Fibroblast of lung (primary cell): ENCODE measurements around the gene CHST9. TPM values are rescaled to one million over a fixed set of nuclear protein-coding genes. Genes with fewer than 3 reads are reported as not detected.

ENCODE experiments used
- DNase-seq, 2 donors: peaks; one replicate each; pipeline versions ENCODE4 v3.0.0 to v3.0.0-alpha.2; 2010; ENCODE audit warnings: low read depth in 2 of 2
- H2AFZ ChIP-seq: 2 replicates; pipeline ENCODE4 v1.5.1; 2012; ENCODE audit warnings: low read length, control low read depth, inconsistent platforms
- H3K27ac ChIP-seq: 2 replicates; pipeline ENCODE4 v1.5.1; 2011; ENCODE audit warnings: low read length, control low read depth; ENCODE audit not compliant: insufficient read depth
- H3K27me3 ChIP-seq: 2 replicates; pipeline ENCODE4 v1.5.1; 2011; ENCODE audit warnings: mild to moderate bottlenecking, low read length; ENCODE audit not compliant: control insufficient read depth, insufficient read depth
- H3K36me3 ChIP-seq: 2 replicates; pipeline ENCODE4 v1.5.1; 2011; ENCODE audit warnings: low read length; ENCODE audit not compliant: control insufficient read depth, insufficient read depth
- H3K4me1 ChIP-seq: 2 replicates; pipeline ENCODE4 v1.5.1; 2011; ENCODE audit warnings: low read length; ENCODE audit not compliant: control insufficient read depth, insufficient read depth; ENCODE audit errors: extremely low read depth
- H3K4me2 ChIP-seq: 2 replicates; pipeline ENCODE4 v1.5.1; 2011; ENCODE audit warnings: low read length, control low read depth; ENCODE audit not compliant: insufficient read depth; ENCODE audit errors: extremely low read depth
- H3K4me3 ChIP-seq, 4 experiments: fragments of 200-600 bp in 1 of 4; sonication (generic) in 1 of 4; replicated peaks in 1 of 4; 2 replicates each; pipeline ENCODE4 v1.5.1; 2011 to 2016; ENCODE audit warnings: low read length in 4 of 4, low read depth in 3 of 4, mild to moderate bottlenecking in 3 of 4, control low read depth in 2 of 4, inconsistent platforms in 1 of 4, mixed read lengths in 1 of 4; ENCODE audit not compliant: insufficient read depth in 1 of 4; ENCODE audit errors: control extremely low read depth in 1 of 4
- H3K79me2 ChIP-seq: 2 replicates; pipeline ENCODE4 v1.5.1; 2012; ENCODE audit warnings: mild to moderate bottlenecking, low read length, inconsistent platforms; ENCODE audit not compliant: control insufficient read depth, insufficient read depth
- H3K9ac ChIP-seq: 2 replicates; pipeline ENCODE4 v1.5.1; 2011; ENCODE audit warnings: mild to moderate bottlenecking, low read length, control low read depth; ENCODE audit not compliant: insufficient read depth
- H3K9me3 ChIP-seq: 2 replicates; pipeline ENCODE4 v1.5.1; 2012; ENCODE audit warnings: low read depth, low read length; ENCODE audit not compliant: control insufficient read depth, insufficient read depth
- H4K20me1 ChIP-seq: 2 replicates; pipeline ENCODE4 v1.5.1; 2011; ENCODE audit warnings: low read length; ENCODE audit not compliant: control insufficient read depth, insufficient read depth; ENCODE audit errors: extremely low read depth
- CTCF ChIP-seq, 2 donors: IDR thresholded peaks in 1 of 2; conservative IDR thresholded peaks in 1 of 2; 1 replicate in 1 of 2; 2 replicates in 1 of 2; pipeline ENCODE4 v1.5.1; 2011 to 2012; ENCODE audit warnings: low read length in 2 of 2, control low read depth in 1 of 2, inconsistent platforms in 1 of 2, low read depth in 1 of 2, mild to moderate bottlenecking in 1 of 2
- EZH2 ChIP-seq: IDR thresholded peaks from 2 replicates; pipeline ENCODE4 v1.5.1; 2012; ENCODE audit warnings: low read length, control low read depth, mild to moderate bottlenecking; ENCODE audit errors: missing control alignments
- polyA plus RNA-seq, 2 donors: library from polyadenylated mRNA; depleted of rRNA in 1 of 2; stranded (reverse) in 1 of 2; unstranded in 1 of 2; fragments of >200 nt; gene quantifications; 2 replicates each; pipeline ENCODE4 v1.2.1, GENCODE V29; 2011 to 2012; ENCODE audit warnings: missing spikeins in 1 of 2
- total RNA-seq: library from RNA; depleted of rRNA; stranded (reverse); fragments of >200 nt; gene quantifications from 2 replicates; pipeline ENCODE4 v1.2.1, GENCODE V29; 2014

CHST9 gene
- total and polyA plus RNA-seq, 2 donors (not counting 1 experiment from before 2014, with no cell fraction given) = not detected

- no peak for DNase-seq
- Histone ChIP-seq H3K4me2 (no peak overlapping the region), H3K27ac (no peak overlapping the region), H4K20me1 (no peaks in the 10 kb centered on the region), H3K9ac (no peak overlapping the region), H3K4me1 (no peaks in the 10 kb centered on the region), H3K4me3 (no peak overlapping the region), H2AFZ (no peak overlapping the region), H3K36me3 (no peaks in the 10 kb centered on the region), H3K79me2 (no peaks in the 10 kb centered on the region), H3K27me3 (no peaks in the 10 kb centered on the region), H3K9me3 (no peaks in the 10 kb centered on the region)
- TF ChIP-seq CTCF (conservative IDR thresholded peaks at IDR 0.05 in 1 of 2, IDR thresholded peaks at IDR 0.05 in 1 of 2; ENCODE audit: low read depth in 1 of 2, low read length in 2 of 2) (no peak), EZH2 (no peak)
Observed at GRCh38 chr18:27061488-27062095, 123.5 kb downstream of the CHST9 start.

GRCh38 chr18:27057519-27058234 lies 127.4 kb downstream of the CHST9 start:
- no peak overlapping the region for H3K4me2 ChIP-seq
- no peak for DNase-seq
- H3K79me2 ChIP-seq = no peaks in the 10 kb centered on the region
- no peaks in the 10 kb centered on the region for H3K9me3 ChIP-seq
- no peak for TF ChIP-seq EZH2
- TF ChIP-seq CTCF (conservative IDR thresholded peaks at IDR 0.05 in 1 of 2, IDR thresholded peaks at IDR 0.05 in 1 of 2; ENCODE audit: low read depth in 1 of 2, low read length in 2 of 2) = no peak
- no peaks in the 10 kb centered on the region for H4K20me1 ChIP-seq
- H3K36me3 ChIP-seq = no peaks in the 10 kb centered on the region
- no peaks in the 10 kb centered on the region for H3K27me3 ChIP-seq
- H3K27ac ChIP-seq = no peak overlapping the region
- no peak overlapping the region for H3K4me3 ChIP-seq
- no peaks in the 10 kb centered on the region for H3K4me1 ChIP-seq
- H2AFZ ChIP-seq = no peak overlapping the region
- no peak overlapping the region for H3K9ac ChIP-seq

GRCh38 chr18:27054926-27055325 lies 130.2 kb downstream of the CHST9 start:
- no peaks in the 10 kb centered on the region for H3K36me3 ChIP-seq
- no peak overlapping the region for H3K4me3 ChIP-seq
- no peak overlapping the region for H3K4me2 ChIP-seq
- TF ChIP-seq CTCF (conservative IDR thresholded peaks at IDR 0.05 in 1 of 2, IDR thresholded peaks at IDR 0.05 in 1 of 2; ENCODE audit: low read depth in 1 of 2, low read length in 2 of 2) = no peak
- TF ChIP-seq EZH2 = no peak
- no peaks in the 10 kb centered on the region for H3K79me2 ChIP-seq
- DNase-seq = no peak
- no peaks in the 10 kb centered on the region for H3K4me1 ChIP-seq
- H3K9ac ChIP-seq = no peak overlapping the region
- H3K27ac ChIP-seq = no peak overlapping the region
- H3K9me3 ChIP-seq = no peaks in the 10 kb centered on the region
- H4K20me1 ChIP-seq = no peaks in the 10 kb centered on the region
- no peaks in the 10 kb centered on the region for H3K27me3 ChIP-seq
- H2AFZ ChIP-seq = no peak overlapping the region
